Endothelial cell of hepatic sinusoid (primary cell): ENCODE data around the gene ZNF573.

Experiments
- in situ Hi-C: cut with HindIII; loops from 2 replicates; pipeline ENCODE4 v1.10.0; 2017; ENCODE audit warnings: low sequenced_read_pairs

Gene ZNF573

GRCh38 chr19:37695144-37695899, 84.1 kb downstream of the ZNF573 start:
- in situ Hi-C loops = no loop called here

GRCh38 chr19:37692956-37693620, 86.3 kb downstream of the ZNF573 start:
- in situ Hi-C loops = no loop called here

- in situ Hi-C loops = no loop called here
Observed at GRCh38 chr19:37691881-37692504, 87.4 kb downstream of the ZNF573 start.
